SIG-M5 treated with dmso at 0.1 percent for 504 hours (cell line): ENCODE data around the gene CHI3L1.
A peak's percentile ranks its signal among the peaks of the same experiment; 100 is the strongest.

Source experiments
- DNase-seq: peaks from one replicate; lab custom pipeline; 2025; ENCODE audit not compliant: unreplicated experiment; lab: John Stamatoyannopoulos, UW

CHI3L1 gene

GRCh38 chr1:203153051-203153988 lies 33.2 kb downstream of the CHI3L1 start:
- DNase-seq = no peak

- DNase-seq = no peak
Observed at GRCh38 chr1:203152158-203153034, 34.1 kb downstream of the CHI3L1 start.

DNA sequence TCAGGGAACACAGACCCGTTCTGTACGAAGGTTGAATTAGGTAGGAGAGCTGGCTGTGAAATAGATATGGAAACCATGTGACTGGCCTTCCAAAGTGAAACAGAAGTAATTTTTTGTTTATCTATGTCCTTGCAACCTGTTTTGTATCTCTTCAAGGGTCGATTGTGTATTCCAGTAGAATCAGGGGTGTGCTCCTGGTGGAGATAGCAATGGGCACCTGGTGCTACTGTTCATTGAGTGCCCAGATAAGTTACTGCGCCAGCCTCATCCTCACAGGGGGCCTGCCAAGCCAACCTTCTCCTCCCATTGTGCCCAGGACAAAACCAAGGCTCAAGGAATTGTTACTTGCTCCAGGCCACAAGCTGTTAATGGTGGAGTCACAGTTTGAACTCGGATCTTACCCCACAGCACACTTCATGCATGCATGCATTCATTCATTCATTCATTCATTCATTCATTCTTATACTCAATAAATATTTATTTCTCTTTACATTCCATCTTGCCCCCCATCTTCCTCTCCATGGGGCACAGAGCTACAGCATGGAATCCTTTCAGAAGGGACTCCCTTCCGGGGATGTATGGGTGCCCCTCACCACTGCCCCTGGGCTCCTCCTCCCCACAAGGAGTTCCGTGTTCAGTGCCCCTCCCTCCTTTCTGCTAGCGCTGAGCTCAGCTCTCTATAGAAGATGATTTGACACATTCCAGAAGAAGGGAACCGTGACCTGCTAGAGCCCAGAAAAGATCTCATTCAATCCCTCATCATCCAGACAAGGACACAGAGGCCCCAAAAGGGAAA lies 34.9 kb downstream of the CHI3L1 start:
- DNase-seq = no peak

DNA sequence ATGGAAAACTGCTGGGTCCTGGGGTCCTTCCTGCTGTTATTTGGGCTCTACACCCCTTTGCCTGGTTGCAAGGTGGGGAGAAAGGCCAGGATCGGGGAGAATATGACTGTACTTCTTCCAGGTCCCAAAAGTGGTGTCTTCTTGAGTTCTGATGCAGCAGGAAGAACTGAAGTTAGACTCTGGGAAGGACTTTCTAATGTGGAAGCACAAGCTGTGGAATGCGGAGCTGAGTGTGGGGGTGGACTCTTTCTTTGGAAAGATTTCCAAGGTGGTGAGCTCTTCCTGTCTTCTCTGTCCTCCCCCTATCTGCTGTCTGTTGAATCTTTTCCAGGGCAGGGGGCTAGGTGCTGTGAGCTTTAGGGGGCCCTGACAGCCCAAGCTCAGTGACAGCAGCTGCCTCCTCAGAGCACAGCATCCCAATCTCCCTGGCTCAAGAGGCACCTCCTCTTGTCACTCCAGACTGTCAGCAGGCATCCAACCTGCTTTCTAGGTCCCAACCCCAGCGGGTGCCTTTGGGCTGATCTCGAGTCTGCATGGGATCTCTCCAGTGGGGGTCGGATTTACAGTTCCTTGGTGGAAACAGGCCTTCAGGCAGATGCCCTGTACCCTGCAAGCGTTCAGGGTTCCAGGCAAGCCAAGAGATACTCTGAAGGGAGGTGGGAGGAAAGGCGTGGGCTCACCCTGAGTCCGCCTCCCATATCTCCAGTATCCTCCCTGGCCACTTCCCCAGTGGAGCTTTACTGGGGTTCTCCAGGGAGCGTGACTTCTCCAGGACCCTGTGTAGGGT lies 35.8 kb downstream of the CHI3L1 start:
- no peak for DNase-seq

DNA sequence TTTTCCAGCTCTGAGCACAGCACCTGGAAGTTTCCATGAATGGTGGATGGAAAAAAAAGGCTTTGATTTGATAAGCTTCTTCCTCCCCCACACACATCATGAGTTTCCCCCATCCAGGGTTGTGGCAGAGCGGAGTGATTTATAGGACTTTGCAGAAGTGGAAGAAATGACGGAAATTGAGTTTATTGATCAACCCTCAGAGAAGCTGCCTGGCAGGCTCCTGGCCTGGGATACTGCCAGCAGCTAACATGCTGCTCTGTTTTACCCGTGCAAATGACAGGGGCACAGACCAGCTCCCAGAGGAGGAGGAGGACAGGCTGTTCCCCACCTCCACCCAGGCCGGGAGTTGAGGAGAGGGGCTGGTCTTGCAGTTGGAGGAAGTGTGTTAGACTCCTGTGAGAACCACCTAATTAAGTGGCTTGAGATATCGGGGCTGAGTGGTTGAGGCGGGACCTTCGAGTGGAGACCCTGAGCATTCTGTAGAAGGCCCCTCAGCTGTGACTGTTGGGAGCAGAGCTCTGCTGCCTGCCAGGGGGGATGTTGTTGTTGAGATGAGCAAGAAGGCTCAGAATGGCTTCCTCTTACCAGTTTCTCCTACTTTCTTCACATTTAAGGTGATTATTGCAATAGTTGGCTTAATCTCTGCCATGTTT lies 37.2 kb downstream of the CHI3L1 start:
- no peak for DNase-seq

DNA sequence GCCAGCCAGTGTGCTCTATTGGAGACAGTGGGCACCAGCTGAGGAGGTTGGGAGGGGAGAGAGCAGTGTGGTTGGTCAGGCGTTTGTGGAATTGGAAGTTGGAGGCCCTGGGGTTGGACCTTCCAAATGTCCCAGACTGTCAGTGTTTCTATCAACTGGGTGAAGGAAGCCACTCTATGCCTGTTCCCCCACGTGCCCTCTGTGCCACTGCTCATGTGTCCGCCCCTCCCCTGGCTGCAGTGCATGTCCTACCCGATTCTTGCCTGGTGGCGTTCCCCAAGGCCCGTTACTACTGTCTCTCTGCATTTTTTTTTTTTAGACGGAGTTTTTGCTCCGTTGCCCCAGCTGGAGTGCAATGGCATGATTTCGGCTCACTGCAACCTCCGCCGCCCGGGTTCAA lies 37.9 kb downstream of the CHI3L1 start:
- no peak for DNase-seq

DNA sequence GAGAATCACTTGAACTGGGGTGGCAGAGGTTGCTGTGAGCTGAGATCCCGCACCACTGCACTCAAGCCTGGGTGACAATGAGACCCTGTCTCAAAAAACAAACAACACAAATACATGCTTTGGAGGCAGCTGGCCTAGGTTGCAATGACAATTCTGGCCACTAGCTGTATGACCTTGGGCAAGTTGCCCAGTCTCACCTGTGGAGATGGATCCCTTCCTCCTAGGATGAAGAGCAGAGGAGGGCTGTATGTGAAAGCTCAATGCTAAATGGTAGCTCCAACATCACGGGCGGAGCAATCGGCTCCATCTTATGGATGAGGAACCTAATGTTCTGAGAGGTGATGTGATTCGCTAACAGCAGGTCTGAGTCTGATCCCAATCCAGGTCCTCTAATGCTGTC lies 38.4 kb downstream of the CHI3L1 start:
- peak; percentile 27 for DNase-seq

GRCh38 chr1:203147376-203147775 lies 39.1 kb downstream of the CHI3L1 start:
- DNase-seq = no peak

GRCh38 chr1:203146537-203146936 lies 40.0 kb downstream of the CHI3L1 start:
- DNase-seq = no peak

DNA sequence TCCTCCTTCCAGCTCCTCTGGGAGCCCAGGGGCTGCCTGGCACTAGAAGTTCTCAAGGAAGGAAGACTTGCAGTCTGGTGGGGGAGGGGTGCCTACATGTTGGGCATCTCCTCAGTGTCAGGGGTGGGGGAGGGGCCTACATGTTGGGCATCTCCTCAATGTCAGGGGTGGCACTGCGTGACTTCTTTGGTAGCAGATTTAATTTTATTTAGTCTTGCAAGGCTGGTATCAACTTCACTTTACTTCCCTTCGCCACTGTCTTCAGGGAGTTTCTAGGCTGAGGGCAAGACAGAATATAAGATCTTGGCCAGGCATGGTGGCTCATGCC lies 40.5 kb downstream of the CHI3L1 start:
- no peak for DNase-seq

DNA sequence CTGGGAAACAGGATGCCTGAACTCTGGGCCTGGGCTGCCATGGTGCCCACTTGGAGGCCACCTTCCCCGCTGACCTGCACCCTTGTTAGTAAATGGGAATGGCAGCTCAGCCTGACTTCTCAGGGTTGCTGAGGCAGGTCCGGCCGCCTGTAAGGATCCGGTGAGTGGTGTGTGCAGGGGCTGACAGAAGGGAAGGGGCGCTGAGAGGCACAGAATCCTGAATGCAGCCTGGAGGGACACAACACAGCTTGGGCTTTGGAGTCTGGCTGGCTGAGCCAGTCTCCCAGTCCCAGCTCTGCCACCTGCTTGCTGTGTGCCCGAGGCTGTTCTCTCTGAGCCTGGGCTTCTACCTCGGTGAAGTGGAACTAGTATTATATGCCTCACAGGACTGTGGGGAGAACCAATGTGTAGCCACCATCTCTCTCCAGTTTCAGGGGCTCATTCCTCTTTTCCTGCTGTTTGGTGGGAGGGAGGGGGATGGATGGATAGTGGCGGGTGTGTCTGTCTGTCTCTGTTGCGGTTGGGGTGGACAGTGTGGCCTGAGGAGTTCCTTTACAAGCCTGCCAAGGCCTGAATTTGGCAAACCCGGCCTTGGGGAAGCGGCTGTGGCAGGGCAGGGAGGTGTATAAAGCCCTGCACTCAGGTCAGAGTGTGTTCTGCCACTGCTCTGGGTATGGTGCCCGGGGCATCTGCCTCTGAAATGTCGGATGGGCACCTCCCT lies 41.0 kb downstream of the CHI3L1 start:
- no peak for DNase-seq

DNA sequence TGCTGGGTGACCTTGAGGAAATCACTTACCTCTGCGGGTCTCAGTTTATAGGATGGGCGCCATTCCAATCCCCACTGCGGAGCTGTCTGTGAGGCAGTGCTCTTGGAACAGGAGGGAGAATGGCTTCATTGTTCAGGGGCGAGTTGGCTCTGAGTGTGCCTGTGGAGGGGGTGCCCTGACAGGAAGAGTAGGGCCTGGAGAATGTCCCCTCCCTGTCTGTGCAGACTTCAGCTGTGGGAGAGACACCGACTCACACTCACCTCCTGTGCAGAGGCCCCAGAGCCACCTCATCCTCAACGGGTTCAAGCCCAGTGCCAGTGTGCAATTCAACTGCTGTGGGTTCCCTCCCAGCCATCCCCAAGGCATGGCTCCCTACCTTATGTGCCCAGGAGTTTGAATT lies 41.8 kb downstream of the CHI3L1 start:
- no peak for DNase-seq

GRCh38 chr1:203143641-203144040 lies 42.9 kb downstream of the CHI3L1 start:
- no peak for DNase-seq

GRCh38 chr1:203142684-203143408 lies 43.7 kb downstream of the CHI3L1 start:
- no peak for DNase-seq

GRCh38 chr1:203142124-203142523 lies 44.4 kb downstream of the CHI3L1 start:
- DNase-seq = no peak

DNA sequence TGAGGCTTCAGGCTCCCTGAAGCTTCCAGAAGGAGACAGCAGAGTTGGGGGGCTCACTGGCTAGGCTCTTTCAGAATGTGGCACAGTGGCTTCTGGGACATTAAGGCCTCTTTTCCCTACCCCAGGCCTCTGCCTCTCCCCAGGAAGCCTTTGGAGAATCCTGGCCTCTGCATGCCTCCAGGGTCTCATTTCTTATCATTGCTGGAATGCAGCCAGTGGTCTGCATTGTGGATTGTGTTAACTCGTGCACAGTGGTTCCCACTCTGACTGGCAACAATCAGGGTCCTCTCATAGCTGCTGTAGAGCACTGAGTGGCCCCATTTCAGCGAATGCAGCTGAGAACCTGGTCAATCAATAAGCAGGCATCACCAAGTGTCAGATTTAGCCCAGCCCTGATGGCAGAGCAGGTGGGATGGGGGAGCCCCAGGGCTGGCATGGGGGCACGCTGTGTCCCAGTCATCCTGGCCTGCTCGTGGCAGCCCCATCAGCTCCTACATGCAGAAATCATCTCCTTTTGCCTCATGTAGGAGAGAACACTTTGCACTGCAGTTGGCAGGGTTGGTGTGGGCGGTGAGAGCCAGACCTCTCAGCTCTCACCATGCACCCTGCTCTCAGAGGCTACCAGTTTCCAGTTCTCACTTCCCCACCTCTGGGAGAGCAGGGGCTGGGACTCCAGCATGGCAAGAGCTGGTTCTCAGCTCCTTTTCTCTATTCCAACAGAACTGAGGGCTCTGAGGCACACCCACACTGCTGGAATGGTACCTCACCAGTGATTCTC lies 45.6 kb downstream of the CHI3L1 start:
- no peak for DNase-seq

GRCh38 chr1:203139976-203140475 lies 46.5 kb downstream of the CHI3L1 start:
- DNase-seq = no peak

DNA sequence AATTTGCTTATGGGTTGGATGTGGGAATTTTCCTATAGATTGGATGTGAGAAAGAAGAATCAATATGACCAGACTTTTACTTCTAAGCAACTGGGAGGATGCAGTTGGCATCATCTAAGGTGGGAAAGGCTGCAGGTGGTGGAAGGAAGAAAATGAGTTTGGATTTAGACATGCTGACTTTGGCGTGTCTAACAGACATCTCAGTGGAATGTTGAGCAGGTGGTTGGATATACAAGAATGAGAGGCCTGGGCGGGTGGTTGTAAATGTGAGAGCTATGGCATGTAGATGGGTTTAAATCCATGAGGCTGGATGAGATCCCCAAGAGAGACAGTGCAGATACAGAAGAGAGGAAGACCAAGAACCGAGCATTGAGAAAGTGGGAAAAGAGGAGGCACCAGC lies 48.4 kb downstream of the CHI3L1 start:
- no peak for DNase-seq
